ENCODE data around the gene SERTAD4.

DNA sequence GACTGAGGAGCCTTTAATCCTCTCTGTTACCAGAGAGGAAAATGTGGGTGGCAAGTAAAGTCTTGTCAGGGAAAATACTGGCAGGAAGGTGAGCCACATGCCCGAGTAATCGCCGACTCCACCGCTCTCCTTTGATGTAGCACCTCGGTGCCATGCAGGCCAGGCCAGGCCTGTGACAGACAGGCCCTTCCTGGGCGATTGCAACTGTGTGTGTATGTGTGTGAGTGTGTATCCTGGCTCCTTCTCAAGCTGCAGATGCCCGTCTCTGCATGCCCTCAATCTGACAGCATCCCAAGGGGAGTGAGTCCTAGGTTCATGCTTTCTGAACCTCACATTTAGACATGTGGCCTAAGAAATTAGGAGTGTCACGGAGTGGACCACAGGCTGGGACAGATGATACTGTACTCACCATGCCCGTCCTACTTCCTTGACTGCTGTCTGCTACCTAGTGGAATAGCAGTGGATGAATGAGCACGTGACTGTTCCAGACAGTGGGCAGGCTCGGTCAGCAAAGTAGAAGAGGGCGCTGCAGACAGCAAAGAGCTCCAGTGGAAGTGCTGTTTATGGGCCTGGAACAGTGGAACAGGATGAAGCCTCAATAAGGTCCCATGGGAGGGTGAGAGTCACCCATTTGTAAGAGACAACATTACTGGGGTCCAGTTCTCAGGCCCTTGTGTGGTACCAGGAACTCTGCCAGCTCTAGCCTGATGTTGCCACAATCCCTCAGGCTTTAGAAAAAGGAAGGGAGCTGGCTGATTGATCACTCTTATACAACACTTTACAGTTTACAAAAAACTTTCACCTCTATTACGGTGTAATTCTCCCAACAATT is 25.3 kb downstream of the SERTAD4 start:
- TF ChIP-seq POLR2A (IDR thresholded peaks at IDR 0.05), result no peak
- TF ChIP-seq, protein P1, sequence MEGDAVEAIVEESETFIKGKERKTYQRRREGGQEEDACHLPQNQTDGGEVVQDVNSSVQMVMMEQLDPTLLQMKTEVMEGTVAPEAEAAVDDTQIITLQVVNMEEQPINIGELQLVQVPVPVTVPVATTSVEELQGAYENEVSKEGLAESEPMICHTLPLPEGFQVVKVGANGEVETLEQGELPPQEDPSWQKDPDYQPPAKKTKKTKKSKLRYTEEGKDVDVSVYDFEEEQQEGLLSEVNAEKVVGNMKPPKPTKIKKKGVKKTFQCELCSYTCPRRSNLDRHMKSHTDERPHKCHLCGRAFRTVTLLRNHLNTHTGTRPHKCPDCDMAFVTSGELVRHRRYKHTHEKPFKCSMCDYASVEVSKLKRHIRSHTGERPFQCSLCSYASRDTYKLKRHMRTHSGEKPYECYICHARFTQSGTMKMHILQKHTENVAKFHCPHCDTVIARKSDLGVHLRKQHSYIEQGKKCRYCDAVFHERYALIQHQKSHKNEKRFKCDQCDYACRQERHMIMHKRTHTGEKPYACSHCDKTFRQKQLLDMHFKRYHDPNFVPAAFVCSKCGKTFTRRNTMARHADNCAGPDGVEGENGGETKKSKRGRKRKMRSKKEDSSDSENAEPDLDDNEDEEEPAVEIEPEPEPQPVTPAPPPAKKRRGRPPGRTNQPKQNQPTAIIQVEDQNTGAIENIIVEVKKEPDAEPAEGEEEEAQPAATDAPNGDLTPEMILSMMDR (IDR thresholded peaks at IDR 0.05), result no peak
